Central memory CD4-positive, alpha-beta T cell (primary cell): ENCODE measurements around the gene SFMBT2.

Experiments used
- DNase-seq: peaks from one replicate; pipeline ENCODE4 v3.0.0; 2022

SFMBT2 gene

DNA sequence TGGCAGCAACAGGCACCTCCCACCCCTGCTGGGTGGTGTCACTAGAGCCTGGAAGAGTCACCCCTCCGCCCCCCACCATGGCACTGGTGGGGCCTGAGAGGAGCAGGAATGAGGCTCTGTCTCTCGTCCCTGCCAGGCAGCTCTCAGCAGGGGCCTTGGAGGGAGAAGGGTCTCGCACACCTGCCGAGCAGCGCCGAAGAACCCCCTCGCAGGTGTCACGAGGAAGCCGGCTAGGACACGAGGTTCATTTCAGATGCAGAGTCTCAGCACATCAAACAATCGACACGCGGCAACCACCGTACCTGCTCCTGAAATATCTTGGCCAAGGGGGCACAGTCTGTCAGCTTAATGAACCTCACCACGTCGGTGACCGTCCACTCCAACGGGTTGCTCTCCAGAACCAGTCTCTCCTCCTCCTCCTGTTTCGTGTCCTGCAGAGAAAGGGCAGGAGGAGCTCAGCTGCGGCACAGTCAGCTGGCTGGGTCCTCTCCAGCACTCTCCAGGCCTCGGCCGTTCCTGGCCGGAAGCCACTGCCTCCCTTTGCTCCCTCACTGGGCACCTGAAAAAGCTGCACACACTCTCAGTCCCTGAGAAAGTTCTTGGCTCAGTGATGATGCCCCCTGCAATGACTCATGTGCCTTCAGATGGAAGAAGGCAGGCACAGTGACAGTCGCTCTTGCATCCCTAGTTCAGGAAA, 240.1 kb downstream of the SFMBT2 start:
- DNase-seq, result no peak

DNA sequence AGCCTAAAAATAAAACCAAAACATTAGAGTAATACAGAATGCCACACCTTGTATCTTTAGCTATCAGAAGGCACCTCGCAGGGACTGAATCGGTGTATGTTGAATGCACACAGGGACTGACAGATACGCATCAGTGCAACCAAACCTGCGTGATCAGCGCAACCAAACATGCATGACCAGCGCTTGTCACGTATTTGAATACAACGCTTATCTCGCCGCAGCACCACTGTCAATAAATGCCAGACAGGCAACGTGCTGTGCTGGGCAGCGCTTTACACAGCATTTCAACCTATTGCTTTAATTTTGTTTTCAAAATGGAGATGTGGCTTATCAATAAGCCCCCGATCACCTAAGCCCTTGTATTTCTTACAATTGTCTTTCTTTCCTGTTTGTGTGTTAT, 242.4 kb downstream of the SFMBT2 start:
- no peak for DNase-seq

DNA sequence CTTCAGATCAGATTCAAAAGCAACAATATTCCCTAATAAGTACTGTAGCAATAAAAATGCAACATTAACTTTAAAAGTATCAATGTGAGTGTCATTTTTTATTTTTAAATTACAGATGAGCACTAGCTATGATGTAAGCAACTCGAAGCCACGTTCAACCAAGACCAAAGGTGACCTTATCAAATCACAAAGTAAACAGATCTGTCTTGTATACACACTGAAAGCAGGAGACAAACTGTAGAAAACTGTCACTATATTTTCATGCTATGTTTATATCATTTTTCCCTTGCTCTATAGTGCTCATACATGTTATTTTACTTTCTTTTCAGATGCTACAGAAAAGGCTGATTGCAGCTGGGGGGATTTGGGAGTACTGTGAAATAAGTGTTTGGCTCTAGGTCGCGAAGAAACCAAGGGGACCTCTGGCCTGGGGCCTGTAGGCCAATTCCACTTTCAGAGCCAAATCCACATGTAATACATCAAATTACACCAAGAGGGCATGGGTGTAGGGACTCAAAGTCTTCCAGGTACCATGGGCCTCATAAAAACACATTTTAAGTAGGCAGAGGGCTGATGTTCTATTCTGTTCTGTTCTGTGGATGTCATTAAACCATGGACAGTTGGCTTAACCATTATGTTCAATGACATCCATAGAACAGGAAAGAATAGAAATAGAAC, 245.2 kb downstream of the SFMBT2 start:
- DNase-seq, result no peak

DNA sequence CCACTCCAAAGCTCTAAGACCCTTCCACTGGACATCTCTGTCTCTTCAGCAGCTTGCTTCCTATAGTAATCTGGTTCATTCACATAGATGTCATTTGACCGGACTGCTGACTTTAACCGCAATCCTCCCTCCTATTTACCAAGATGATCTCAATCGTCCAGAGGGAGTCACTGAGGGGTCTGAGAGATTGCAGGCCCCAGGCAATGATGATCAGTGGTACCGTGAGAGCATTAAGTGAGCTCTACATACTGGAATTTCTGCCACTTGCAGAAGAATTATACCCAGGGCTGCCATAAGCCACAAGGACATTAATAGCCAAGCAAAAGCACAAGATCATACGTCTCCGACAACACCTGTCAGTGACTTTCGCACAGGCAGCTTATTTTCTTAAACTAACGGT, 245.9 kb downstream of the SFMBT2 start:
- DNase-seq, result no peak

DNA sequence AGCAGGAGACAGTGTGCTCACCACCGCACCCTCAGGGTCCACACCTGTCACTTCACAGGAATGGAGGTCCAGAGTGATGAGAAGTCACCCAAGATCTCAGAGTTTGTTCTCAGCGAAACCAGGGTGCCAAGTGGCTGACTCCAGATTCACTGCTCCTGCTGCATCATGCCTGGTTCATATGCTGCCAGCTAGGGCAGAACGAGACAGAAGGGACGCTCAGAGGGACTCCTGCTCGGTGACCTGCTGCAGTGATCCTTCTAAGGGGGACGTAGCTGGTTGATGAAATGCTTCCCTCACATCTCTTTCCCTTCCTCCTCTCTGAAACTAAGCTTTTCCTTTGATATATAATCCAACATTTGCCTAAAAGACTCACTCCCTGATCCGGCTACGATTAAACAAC, 248.5 kb downstream of the SFMBT2 start:
- no peak for DNase-seq

DNA sequence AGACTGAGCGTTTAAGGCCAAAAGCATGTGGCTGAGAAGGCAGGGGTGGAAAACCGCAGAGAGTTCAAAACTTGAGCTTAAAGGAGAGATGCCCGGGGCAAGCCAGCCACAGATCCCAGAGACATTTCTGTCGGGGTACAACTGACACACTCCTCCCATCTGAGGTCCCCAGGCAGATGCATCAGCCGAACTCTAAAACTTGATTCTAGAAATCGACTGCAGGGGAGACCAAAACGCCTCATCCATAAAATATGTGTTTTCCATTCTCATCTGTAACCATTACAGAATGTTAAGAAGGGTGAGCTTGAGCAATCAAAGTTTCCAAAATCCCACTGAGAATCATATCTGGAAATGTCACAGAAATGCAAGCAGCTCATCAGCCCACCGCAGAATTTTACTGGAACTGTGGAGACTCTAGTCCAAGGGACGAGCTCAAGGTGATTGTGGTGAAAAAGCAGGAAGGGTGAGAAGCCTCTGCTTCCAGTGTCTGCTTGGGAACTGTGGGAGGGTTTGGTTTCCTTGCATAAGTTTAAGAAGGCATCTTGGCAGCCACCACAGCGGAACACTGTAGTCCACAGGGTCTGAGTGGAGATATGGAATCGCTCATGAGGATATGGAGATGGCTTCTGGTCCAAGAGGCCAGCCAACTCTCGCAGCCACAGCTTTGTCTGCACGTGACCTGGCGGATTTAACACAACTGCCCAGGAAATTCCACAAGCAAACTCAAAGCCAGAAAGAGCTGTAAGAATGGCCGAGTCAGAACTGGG, 249.2 kb downstream of the SFMBT2 start:
- no peak for DNase-seq

DNA sequence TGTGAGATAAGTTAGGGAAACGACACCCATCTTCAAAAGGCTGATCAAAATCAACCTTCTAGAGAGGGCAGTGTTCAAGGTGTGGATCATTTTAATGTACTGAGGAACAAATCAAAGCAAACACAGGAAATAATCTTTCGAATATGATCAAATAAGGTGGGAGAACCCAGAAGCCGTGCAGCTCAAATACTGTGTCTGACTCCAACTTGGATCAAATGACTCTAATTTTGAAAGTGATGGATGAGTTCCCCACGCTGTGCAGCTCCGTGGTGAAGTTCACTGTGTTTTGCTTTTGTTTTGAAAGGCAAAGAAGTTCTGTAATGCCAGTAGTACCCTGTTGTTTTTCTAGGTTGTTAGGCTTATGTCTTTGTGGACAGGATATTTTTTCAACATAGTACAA, 250.9 kb downstream of the SFMBT2 start:
- no peak for DNase-seq

DNA sequence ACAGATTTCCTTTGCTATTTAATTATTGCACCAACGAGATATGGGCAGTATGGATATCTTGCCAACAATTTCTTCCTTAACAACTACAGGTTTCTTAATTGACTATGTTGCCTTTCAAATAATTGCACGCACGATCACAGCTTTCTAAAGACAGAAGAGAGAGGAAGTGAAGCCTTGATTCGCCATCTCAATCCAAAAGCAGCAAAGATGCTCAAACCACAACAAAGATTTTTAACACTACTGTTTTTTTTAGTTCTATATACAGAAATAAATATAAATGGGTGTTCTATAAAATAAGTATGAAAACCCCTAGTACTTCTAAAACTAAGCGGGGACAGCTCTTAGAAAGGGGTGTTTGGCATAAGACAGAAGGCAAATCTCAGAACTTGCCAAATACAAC, 251.3 kb downstream of the SFMBT2 start:
- peak; percentile 10 for DNase-seq

DNA sequence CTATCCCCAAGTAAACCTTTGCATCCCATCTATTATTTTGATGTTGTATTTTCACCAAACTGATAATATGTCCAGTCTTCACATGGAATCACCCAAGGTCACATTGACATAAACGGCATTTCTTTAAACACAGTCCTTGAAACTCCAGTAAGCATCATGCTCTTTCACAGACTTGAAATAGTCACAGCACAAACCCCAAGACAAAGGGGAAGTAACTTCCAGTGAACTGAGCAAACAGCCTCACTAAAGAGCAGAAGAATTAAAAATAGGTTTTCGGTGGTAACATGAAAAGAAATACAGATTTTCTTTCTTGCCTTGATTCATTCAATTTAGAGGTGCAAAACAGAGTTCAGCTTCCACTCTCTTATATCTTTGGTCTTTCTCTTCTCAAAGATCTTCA, 253.7 kb downstream of the SFMBT2 start:
- no peak for DNase-seq

DNA sequence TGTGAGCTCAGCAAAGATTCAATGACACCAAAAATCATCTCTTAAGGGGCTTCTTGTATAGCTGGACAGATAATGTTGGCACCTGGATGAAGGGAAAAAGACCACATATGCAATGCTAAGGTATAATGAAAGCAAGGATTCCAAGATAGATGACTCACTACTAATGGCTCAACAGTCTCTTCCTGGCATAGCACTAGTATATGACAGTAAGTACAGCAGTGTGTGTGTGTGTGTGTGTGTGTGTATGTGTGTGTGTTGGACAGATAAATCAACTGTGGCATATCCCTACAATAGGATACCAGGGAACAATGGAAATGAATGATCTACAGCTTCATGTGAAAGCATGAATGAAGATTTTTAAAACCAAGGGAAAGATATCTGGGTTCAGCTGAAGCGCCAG, 257.1 kb downstream of the SFMBT2 start:
- DNase-seq, result no peak

DNA sequence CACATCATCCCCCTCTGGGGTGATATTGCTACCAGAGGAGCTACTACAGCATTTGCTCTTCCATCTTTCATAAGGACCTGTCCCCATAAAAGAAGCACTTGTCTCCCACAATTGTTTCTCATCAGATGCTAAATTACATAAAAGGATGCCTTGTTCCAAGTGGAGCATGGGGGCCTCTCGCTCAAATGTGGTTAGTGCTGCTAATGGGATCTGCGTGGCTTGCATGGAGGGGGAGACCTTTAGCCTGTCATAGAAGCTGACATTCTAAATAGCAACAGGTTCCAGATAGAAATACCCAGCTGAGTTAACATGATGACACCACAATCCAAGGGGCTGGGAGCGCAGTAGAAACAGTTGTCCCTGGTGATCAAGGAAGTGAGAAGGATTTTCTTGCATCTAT, 257.9 kb downstream of the SFMBT2 start:
- DNase-seq, result no peak

DNA sequence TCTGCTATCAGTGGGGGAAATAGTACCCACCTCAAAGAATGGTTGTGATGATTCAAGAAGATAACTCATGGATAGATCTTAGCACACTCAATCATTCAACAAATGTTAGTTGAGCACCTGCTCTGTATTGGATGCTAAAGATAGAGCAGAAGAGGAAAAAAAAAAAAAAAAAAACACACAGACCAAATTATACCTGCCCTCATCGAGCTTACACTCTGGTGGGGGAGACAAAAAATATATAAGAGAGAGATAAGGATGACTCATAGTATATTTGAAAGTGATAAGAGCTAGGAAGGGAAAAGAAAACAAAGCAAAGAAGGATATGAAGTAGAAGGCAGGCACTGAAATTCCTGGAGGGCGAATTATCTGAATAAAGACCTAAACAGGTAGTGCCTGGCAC, 258.5 kb downstream of the SFMBT2 start:
- no peak for DNase-seq

DNA sequence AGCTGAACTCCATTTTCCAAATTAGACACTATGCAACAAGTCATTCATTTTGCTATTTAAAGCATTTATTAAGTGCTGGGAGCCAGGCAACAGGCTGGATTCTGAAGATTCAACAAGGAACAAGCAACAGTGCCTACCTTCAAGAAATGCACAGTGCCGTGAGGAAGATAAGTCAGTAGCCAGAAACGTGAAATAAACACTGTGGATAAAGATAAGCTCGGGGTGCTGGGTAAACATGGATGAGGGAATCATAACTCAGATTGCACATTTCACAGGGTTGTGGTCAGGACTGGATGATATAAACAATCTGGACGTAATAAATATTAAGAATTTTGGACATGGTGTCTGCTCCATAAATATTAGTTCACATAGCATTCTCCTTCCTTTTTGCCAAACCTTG, 259.3 kb downstream of the SFMBT2 start:
- no peak for DNase-seq

DNA sequence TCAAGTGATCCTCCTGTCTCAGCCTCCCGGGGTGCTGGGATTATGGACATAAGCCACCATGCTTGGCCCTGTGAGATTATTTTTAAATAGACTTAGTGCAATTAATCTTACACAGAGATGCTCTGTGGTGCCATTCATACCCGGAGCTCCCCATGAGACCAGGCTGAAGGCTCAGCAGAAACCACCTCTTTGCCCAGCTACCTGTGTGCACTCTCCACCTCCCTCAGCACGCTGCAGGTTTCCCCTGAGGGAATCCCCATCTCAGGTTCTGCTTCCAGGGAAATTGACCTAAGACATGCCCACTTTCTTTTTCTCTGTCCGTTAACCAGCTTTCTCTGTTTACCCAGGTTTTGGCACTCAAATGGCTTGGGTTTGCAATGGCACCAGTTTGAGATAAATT, 260.5 kb downstream of the SFMBT2 start:
- DNase-seq, result no peak

DNA sequence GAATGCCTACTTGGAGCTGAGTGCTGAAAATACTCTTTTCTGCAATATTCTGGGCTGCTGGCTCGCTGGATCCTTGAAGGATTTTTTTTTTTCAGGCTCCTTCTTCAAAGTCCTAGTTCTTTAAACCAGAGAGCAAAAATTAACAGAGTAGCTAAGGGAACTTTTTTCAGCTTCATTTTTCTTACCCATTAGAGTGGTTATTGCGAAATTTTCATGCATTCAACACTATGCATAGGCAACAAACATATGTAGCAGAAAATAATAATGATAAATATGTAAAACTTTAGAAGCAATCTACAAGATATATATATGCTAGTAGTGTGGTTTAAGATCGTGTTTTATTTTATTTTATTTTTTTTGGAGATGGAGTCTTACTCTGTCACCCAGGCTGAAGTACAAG, 264.6 kb downstream of the SFMBT2 start:
- no peak for DNase-seq

DNA sequence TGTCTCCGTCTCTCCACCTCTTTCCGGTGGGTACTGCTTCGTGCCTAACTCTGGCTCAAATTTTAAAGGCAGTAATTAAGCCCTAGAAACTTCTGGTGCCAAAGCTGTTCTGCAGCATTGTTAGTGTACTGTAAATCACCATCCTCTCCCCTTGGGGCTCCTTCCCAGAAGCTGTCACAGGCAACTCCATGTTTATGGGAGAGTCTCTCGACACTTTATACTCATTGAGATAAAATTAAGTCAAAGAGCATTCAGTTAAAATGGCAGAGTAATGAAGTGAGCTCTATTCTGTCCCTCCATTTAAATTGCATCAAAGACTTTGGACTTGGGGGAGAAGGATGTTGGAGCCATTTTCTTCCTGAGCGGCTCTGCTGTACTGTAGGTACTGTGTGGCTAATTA, 274.8 kb downstream of the SFMBT2 start:
- DNase-seq, result no peak

DNA sequence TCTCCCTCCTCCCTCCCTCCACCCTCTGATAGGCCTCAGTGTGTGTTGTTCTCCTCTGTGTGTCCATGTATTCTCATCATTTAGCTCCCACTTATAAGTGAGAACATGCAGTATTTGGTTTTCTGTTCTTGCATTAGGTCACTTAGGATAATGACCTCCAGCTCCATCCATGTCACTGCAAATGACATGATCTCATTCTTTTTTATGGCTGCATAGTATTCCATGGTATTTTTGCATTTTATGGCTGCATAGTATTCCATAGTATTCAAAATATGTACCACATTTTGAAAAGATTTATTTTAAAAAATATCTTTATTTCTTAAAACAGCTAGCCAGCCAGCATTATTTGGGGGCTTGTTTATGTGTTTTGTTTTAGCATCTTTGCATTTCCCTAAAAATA, 275.6 kb downstream of the SFMBT2 start:
- DNase-seq, result no peak

DNA sequence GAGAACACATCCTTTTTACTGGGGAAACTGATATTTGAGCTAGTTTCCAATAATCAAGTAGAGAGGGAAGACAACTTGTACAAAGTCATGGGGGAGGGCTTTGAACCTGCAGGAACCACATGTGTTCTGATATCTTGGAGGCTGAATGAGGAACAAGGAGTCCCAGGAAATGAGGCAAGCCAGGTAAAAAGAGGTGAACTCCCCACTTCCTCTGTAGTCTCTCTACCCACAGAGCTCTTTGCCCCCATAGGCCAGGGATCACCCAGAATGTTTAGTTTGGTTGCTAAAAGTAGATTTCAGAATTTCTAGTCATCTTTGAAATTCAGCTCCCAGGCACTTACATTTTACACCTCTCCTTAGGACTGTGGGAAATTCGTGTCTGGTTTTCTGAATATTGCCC, 276.4 kb downstream of the SFMBT2 start:
- DNase-seq, result no peak

DNA sequence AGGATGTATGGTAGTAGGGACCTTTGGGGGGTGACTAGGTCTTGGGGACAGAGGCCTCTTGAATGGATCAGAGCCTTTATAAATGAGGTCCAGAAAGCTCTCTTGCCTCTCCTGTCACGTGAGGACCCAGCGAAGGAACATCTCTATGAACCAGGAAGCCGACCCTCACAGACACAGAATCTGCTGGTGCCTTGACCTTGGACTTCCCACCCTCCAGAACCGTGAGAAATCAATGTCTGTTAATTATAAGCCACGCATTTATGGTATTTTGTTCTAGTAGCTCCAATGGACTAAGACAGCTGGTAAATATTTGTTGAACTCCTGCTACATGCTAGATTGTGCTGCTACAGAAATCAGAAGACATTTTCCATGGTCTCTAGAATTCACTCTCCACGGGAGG, 276.9 kb downstream of the SFMBT2 start:
- DNase-seq, result no peak

DNA sequence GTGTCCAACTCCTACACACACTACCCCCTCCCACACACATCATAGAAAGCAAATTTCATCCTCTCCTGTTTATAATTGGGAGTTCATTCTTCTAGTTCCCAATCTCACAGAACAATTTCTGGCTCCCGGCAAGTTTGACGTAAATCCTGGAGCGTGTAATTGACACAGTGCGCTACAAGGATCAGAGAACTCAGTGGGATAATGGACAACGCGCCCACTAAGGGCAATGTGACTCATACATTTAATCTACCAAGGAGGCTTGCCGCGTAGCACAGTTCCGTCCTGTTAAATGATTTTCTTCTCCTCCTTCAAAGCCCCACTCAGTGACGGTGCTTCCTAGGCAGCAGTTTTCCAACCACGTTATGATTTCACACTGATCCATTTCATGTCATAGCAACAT, 277.6 kb downstream of the SFMBT2 start:
- DNase-seq, result no peak

DNA sequence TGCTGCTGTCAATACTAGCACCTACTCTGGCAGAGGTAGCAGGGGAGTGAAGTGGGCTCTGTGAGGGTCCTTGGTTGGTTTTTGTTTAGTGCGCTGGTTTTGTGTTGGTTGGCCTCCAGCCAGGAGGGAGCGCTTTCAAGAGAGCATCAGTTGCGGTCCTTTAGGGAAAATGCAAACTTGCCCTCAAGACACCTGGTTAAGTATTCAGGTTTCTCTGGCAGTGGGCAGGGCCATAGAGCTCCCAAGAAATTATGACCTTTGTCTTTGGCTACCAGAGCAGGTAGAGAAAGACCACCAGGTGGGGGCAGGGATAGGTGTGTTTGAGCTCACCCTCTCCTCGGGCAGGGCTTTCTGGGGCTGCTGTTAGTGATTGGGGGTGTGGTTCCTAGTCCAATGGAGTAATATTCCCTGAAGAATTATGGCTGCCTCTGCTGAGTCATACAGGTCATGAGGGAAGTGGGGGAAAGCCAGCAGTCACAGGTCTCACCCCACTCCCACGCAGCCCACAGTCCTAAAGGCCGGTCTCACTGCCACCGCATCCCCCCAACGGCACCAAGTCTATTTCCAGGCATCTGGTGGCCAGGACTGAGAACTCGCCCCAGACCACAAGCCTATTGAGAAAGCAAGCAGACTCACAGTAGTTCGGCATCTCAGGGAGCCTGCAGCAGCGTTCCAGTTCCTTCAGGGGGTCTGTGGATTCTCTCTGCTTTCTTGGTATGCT, 280.5 kb downstream of the SFMBT2 start:
- no peak for DNase-seq

DNA sequence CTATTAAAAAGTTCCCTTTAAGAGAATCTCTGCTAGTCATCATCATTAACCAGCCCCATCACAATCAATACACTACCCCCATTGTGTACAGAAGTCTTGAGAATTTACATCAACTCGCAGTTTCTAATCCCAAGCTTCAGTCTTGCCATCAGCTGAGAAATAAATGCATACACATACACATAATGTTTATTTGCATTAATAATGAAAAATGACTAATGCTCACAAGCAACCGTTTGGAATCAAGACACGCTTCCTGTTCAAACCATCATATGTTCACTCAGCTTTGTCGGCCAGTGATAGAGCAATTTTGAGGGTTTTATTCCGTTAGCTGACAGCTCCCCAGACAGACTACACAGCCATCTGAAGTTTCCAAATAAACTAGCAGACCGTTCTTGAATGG, 287.1 kb downstream of the SFMBT2 start:
- DNase-seq, result no peak

DNA sequence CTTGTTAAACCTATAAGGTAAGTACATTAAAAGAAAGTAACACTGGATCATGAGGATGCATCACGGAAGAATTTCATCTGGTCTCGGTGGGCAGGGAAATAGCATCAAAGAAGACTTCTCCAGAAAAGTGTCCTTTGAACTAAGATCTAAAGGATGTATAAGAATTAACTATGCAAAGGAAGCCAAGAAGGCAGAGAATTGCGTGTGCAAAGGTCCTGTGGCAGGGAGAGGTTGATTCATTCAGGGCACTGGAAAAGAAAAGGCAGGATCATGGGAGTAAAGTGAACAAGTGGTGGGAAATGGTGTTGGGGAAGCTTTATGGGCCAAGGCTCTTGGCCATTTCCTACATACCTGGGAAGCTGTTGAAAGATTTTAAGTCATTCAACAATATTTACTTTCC, 288.3 kb downstream of the SFMBT2 start:
- DNase-seq, result no peak
